Measurements from ENCODE around the gene ITM2C.

The ITM2C gene

GRCh38 chr2:230830428-230830827 is 34.3 kb upstream of the ITM2C start:
- TF ChIP-seq LEF1 (IDR thresholded peaks at IDR 0.05; ENCODE audit: borderline replicate concordance) (no peak), BHLHE40 (IDR thresholded peaks at IDR 0.05; ENCODE audit: borderline replicate concordance) (no peak), NFRKB (IDR thresholded peaks at IDR 0.05) (no peak), SP1 (IDR thresholded peaks at IDR 0.05) (no peak), HDGF (IDR thresholded peaks at IDR 0.05; ENCODE audit: borderline replicate concordance) (no peak), ELF4 (IDR thresholded peaks at IDR 0.05) (no peak), FOXM1 (IDR thresholded peaks at IDR 0.05; ENCODE audit: borderline replicate concordance) (no peak), SUZ12 (IDR thresholded peaks at IDR 0.05) (no peak), ZNF384 (IDR thresholded peaks at IDR 0.05) (no peak), L3MBTL2 (conservative IDR thresholded peaks at IDR 0.05) (no peak), CTBP1 (IDR thresholded peaks at IDR 0.05; ENCODE audit: borderline replicate concordance) (no peak), FOXK2 (IDR thresholded peaks at IDR 0.05) (no peak), FOXA1 (IDR thresholded peaks at IDR 0.05) (no peak)
- TF ChIP-seq, protein P1, sequence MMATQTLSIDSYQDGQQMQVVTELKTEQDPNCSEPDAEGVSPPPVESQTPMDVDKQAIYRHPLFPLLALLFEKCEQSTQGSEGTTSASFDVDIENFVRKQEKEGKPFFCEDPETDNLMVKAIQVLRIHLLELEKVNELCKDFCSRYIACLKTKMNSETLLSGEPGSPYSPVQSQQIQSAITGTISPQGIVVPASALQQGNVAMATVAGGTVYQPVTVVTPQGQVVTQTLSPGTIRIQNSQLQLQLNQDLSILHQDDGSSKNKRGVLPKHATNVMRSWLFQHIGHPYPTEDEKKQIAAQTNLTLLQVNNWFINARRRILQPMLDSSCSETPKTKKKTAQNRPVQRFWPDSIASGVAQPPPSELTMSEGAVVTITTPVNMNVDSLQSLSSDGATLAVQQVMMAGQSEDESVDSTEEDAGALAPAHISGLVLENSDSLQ (IDR thresholded peaks at IDR 0.05): no peak
- POLR2A ChIA-PET: no interaction called here
- CTCF ChIA-PET: no interaction called here
- DNase-seq (ENCODE audit: extremely low spot score): no peak

DNA sequence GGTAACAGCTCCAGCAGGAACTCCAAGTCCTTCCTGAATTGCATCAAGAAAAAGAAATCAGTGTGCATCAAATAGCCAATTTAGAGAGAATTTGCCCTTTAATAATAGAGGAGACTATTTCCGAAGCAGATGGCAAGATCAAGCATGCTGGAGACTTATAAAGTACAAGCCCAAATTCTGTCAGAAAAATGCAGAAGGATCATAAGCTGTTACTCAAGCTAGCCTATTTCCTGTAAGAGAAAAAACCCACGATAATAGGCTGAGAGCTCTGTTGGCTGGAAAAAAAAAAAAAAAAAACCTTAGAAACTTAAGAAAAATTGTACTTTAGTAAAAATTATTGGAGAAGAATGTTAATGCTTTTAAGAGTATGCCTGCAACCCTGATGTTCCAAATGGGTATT is 24.4 kb upstream of the ITM2C start:
- DNase-seq (ENCODE audit: extremely low spot score): no peak
- ChIA-PET POLR2A (no interaction called here), CTCF (interaction anchor here (1.2 kb wide), 1 partner anchor 16 kb away, joined by 7 read pairs; no protein-coding TSS in a partner anchor)
- TF ChIP-seq HDGF (IDR thresholded peaks at IDR 0.05; ENCODE audit: borderline replicate concordance) (no peak), BHLHE40 (IDR thresholded peaks at IDR 0.05; ENCODE audit: borderline replicate concordance) (no peak), NFRKB (IDR thresholded peaks at IDR 0.05) (no peak), ELF4 (IDR thresholded peaks at IDR 0.05) (no peak), CTBP1 (IDR thresholded peaks at IDR 0.05; ENCODE audit: borderline replicate concordance) (no peak), SP1 (IDR thresholded peaks at IDR 0.05) (no peak), FOXM1 (IDR thresholded peaks at IDR 0.05; ENCODE audit: borderline replicate concordance) (no peak), L3MBTL2 (conservative IDR thresholded peaks at IDR 0.05) (no peak), FOXA1 (IDR thresholded peaks at IDR 0.05) (no peak), ZNF384 (IDR thresholded peaks at IDR 0.05) (no peak), ARNT (IDR thresholded peaks at IDR 0.05) (no peak), TARDBP (IDR thresholded peaks at IDR 0.05) (no peak), SUZ12 (IDR thresholded peaks at IDR 0.05) (no peak), LEF1 (IDR thresholded peaks at IDR 0.05; ENCODE audit: borderline replicate concordance) (no peak), FOXK2 (IDR thresholded peaks at IDR 0.05) (no peak)
- TF ChIP-seq, protein P1 (IDR thresholded peaks at IDR 0.05): no peak

DNA sequence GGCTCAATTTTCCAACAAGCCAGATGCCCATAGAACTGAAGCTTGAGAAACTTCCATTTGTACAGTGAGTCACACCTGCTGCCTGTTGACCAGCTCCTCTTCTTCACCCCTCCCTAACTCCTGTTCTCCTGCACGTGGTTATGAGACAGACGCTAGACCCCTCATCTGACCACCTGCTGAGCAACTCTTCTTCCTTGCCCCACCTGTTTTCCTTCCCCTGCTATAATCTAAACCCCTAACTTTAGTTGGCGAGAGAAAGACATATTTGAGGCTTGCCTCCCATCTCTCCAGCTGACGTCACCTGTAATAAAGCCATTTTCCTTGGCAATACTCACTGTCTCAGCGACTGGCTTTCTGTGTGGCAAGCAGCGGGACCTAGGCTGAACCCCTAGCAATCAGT is 22.3 kb upstream of the ITM2C start:
- DNase-seq (ENCODE audit: extremely low spot score): no peak
- ChIA-PET POLR2A (no interaction called here), CTCF (no interaction called here)
- TF ChIP-seq ELF4 (IDR thresholded peaks at IDR 0.05) (no peak), FOXK2 (IDR thresholded peaks at IDR 0.05) (no peak), NFRKB (IDR thresholded peaks at IDR 0.05) (no peak), FOXA1 (IDR thresholded peaks at IDR 0.05) (no peak), BHLHE40 (IDR thresholded peaks at IDR 0.05; ENCODE audit: borderline replicate concordance) (no peak), L3MBTL2 (conservative IDR thresholded peaks at IDR 0.05) (no peak), CTBP1 (IDR thresholded peaks at IDR 0.05; ENCODE audit: borderline replicate concordance) (no peak), LEF1 (IDR thresholded peaks at IDR 0.05; ENCODE audit: borderline replicate concordance) (no peak), ARNT (IDR thresholded peaks at IDR 0.05) (no peak), FOXM1 (IDR thresholded peaks at IDR 0.05; ENCODE audit: borderline replicate concordance) (no peak), TARDBP (IDR thresholded peaks at IDR 0.05) (no peak), SP1 (IDR thresholded peaks at IDR 0.05) (no peak), ZNF384 (IDR thresholded peaks at IDR 0.05) (no peak), SUZ12 (IDR thresholded peaks at IDR 0.05) (no peak), HDGF (IDR thresholded peaks at IDR 0.05; ENCODE audit: borderline replicate concordance) (no peak)
- TF ChIP-seq, protein P1 (IDR thresholded peaks at IDR 0.05): no peak

GRCh38 chr2:230843132-230843531 is 21.6 kb upstream of the ITM2C start:
- TF ChIP-seq, protein P1 (IDR thresholded peaks at IDR 0.05): no peak
- TF ChIP-seq LEF1 (IDR thresholded peaks at IDR 0.05; ENCODE audit: borderline replicate concordance): no peak
- no peak for TF ChIP-seq HDGF (IDR thresholded peaks at IDR 0.05; ENCODE audit: borderline replicate concordance)
- no peak for TF ChIP-seq FOXM1 (IDR thresholded peaks at IDR 0.05; ENCODE audit: borderline replicate concordance)
- no peak for TF ChIP-seq ELF4 (IDR thresholded peaks at IDR 0.05)
- no peak for TF ChIP-seq L3MBTL2 (conservative IDR thresholded peaks at IDR 0.05)
- TF ChIP-seq FOXA1 (IDR thresholded peaks at IDR 0.05): no peak
- TF ChIP-seq ARNT (IDR thresholded peaks at IDR 0.05): no peak
- TF ChIP-seq NFRKB (IDR thresholded peaks at IDR 0.05): no peak
- no peak for TF ChIP-seq CTBP1 (IDR thresholded peaks at IDR 0.05; ENCODE audit: borderline replicate concordance)
- no peak for TF ChIP-seq BHLHE40 (IDR thresholded peaks at IDR 0.05; ENCODE audit: borderline replicate concordance)
- no peak for TF ChIP-seq SP1 (IDR thresholded peaks at IDR 0.05)
- CTCF ChIA-PET: no interaction called here
- POLR2A ChIA-PET: no interaction called here
- no peak for DNase-seq (ENCODE audit: extremely low spot score)

- no peak for DNase-seq (ENCODE audit: extremely low spot score)
- TF ChIP-seq L3MBTL2 (conservative IDR thresholded peaks at IDR 0.05) (no peak), ARNT (IDR thresholded peaks at IDR 0.05) (no peak), FOXA1 (IDR thresholded peaks at IDR 0.05) (no peak), ZNF384 (IDR thresholded peaks at IDR 0.05) (no peak), BHLHE40 (IDR thresholded peaks at IDR 0.05; ENCODE audit: borderline replicate concordance) (no peak), ELF4 (IDR thresholded peaks at IDR 0.05) (no peak), HDGF (IDR thresholded peaks at IDR 0.05; ENCODE audit: borderline replicate concordance) (no peak), TARDBP (IDR thresholded peaks at IDR 0.05) (no peak), LEF1 (IDR thresholded peaks at IDR 0.05; ENCODE audit: borderline replicate concordance) (no peak)
- ChIA-PET POLR2A (no interaction called here), CTCF (no interaction called here)
Measured at GRCh38 chr2:230846360-230846759, 18.4 kb upstream of the ITM2C start.
